Nephron progenitor cell (in vitro differentiated cells): Measurements from ENCODE around the gene CPEB3.

Source experiments
- DNase-seq: peaks from one replicate; pipeline ENCODE4 v3.0.0; 2021
- H3K27ac Mint-ChIP-seq: 2 replicates; pipeline ENCODE4 v1.8.0; 2021; ENCODE audit warnings: mild to moderate bottlenecking, moderate library complexity, mixed read lengths
- H3K27me3 Mint-ChIP-seq: 2 replicates; pipeline ENCODE4 v1.8.0; 2021; ENCODE audit warnings: mild to moderate bottlenecking, low read depth, mixed read lengths; ENCODE audit not compliant: poor library complexity
- H3K36me3 Mint-ChIP-seq: 2 replicates; pipeline ENCODE4 v1.8.0; 2021; ENCODE audit warnings: low read depth, mixed read lengths
- H3K4me1 Mint-ChIP-seq: 2 replicates; pipeline ENCODE4 v1.8.0; 2021; ENCODE audit warnings: mixed read lengths
- H3K4me3 Mint-ChIP-seq: 2 replicates; pipeline ENCODE4 v1.8.0; 2021; ENCODE audit warnings: mild to moderate bottlenecking, moderate library complexity, mixed read lengths
- H3K9me3 Mint-ChIP-seq: 2 replicates; pipeline ENCODE4 v1.8.0; 2021; ENCODE audit warnings: mild to moderate bottlenecking, moderate library complexity, mixed read lengths
- CTCF ChIP-seq: fragments of 200-600 bp; sonication (generic); IDR thresholded peaks from 2 replicates; pipeline ENCODE4 v1.5.0; 2021; ENCODE audit warnings: antibody characterized with exemption

The CPEB3 gene

GRCh38 chr10:92082583-92083280, 208.1 kb downstream of the CPEB3 start:
- Mint-ChIP-seq H3K4me3 (no peak overlapping the region), H3K9me3 (no peaks in the 10 kb centered on the region), H3K36me3 (no peaks in the 10 kb centered on the region), H3K27me3 (peaks cover 9% of the 10 kb centered on the region), H3K27ac (no peak overlapping the region), H3K4me1 (peaks cover 2% of the 10 kb centered on the region)
- no peak for TF ChIP-seq CTCF
- DNase-seq, result no peak

DNA sequence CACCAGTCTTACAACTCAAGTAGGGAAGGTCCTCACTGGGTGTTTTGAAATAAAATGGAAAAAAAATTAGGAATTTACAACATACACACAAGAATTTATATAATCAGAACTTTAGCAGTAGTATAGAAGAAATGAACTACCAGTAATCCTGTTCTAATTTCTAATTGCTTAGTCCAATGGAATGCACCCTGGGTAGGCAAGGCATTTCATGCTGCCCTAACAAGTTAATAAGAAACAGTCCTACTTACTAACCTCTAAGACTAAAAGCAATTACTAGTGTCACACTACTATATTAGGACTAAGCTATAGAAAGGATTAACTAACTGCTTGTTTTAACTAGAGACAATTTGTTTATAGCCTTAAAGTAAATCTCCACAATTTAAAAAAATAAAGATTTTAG, 209.2 kb downstream of the CPEB3 start:
- DNase-seq, result no peak
- Mint-ChIP-seq H3K27ac (no peak overlapping the region), H3K4me3 (no peak overlapping the region), H3K4me1 (no peaks in the 10 kb centered on the region), H3K36me3 (no peaks in the 10 kb centered on the region), H3K9me3 (no peaks in the 10 kb centered on the region), H3K27me3 (peaks cover 9% of the 10 kb centered on the region)
- TF ChIP-seq CTCF, result no peak

- Mint-ChIP-seq H3K9me3 (no peaks in the 10 kb centered on the region), H3K27ac (no peak overlapping the region), H3K4me1 (no peaks in the 10 kb centered on the region)
Measured at GRCh38 chr10:92080244-92080643, 210.6 kb downstream of the CPEB3 start.

DNA sequence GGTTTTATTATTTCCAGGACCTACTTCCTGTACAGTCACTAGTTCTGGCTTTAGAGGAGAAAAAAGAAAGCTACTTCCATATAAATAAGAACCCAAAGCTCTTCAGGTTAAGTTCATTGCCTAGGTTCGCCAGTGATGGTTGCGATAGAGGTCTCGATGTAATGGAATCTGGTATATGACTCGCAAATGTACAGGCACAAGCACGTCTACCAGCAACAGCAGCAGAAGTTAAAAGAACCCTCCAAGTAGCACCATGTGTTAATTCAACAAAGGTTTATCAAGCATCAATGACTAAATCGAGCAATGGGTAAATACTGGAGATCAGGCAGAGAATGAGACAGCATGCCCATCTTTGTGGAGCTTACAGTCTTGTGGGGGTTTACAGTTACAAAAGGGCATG, 211.9 kb downstream of the CPEB3 start:
- Mint-ChIP-seq H3K4me3 (no peak overlapping the region), H3K4me1 (no peaks in the 10 kb centered on the region), H3K27me3 (peaks cover 3% of the 10 kb centered on the region), H3K27ac (no peak overlapping the region), H3K9me3 (no peaks in the 10 kb centered on the region), H3K36me3 (no peaks in the 10 kb centered on the region)
- no peak for TF ChIP-seq CTCF
- DNase-seq, result no peak

More at GRCh38 chr10:92080244-92080643, 210.6 kb downstream of the CPEB3 start:
- Mint-ChIP-seq H3K36me3 (no peaks in the 10 kb centered on the region), H3K4me3 (no peak overlapping the region), H3K27me3 (peaks cover 6% of the 10 kb centered on the region)
- TF ChIP-seq CTCF, result no peak
- no peak for DNase-seq

GRCh38 chr10:92076722-92077121, 214.2 kb downstream of the CPEB3 start:
- H3K27ac Mint-ChIP-seq, result no peak overlapping the region
- H3K36me3 Mint-ChIP-seq, result no peaks in the 10 kb centered on the region
- H3K27me3 Mint-ChIP-seq, result peaks cover 3% of the 10 kb centered on the region
- TF ChIP-seq CTCF, result no peak
- DNase-seq, result no peak
- H3K4me3 Mint-ChIP-seq, result no peak overlapping the region
- no peaks in the 10 kb centered on the region for H3K4me1 Mint-ChIP-seq
- H3K9me3 Mint-ChIP-seq, result no peaks in the 10 kb centered on the region

DNA sequence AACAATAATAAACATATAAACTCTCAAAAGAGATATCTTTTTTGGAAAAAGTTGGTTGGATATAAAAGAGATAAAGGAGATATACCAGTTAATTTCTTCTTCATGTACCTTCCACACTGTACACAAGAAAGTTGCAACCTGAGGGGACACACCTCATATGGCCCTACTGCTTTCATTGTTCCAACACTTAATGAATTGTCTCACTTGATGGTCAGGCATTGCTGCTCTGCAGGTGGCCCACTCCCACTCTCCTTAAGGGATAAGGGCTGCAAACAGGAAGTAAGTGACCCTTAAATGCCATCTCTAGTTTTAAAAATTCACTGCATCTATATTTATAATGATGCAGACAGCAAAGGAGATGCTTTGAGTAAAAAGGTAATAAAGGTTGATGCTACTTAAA, 215.0 kb downstream of the CPEB3 start:
- Mint-ChIP-seq H3K4me1 (no peaks in the 10 kb centered on the region), H3K27me3 (peaks cover 3% of the 10 kb centered on the region), H3K9me3 (no peaks in the 10 kb centered on the region), H3K4me3 (no peak overlapping the region), H3K36me3 (no peaks in the 10 kb centered on the region), H3K27ac (no peak overlapping the region)
- no peak for DNase-seq
- TF ChIP-seq CTCF, result no peak
